SU-DHL-6 (cell line): ENCODE measurements around the gene USO1.

Experiments
- H2AFZ ChIP-seq: fragments of 200-600 bp; sonication (generic); 2 replicates; pipeline ENCODE4 v1.6.1; 2014; ENCODE audit warnings: low read depth, mild to moderate bottlenecking, moderate library complexity, mixed read lengths, antibody characterized with exemption, low read length; ENCODE audit not compliant: severe bottlenecking
- H3F3A ChIP-seq: fragments of 200-600 bp; shearing (Covaris generic); 2 replicates; pipeline ENCODE4 v1.6.0; 2016; ENCODE audit warnings: antibody characterized with exemption, mild to moderate bottlenecking; ENCODE audit not compliant: insufficient read depth
- H3K27ac ChIP-seq: fragments of 200-600 bp; sonication (generic); 2 replicates; pipeline ENCODE4 v1.5.1; 2016; ENCODE audit warnings: low read depth, mild to moderate bottlenecking, low read length, moderate library complexity, mixed read lengths
- H3K27me3 ChIP-seq: fragments of 200-600 bp; sonication (generic), shearing (Covaris generic); 2 replicates; pipeline ENCODE4 v1.6.0; 2014; ENCODE audit warnings: mild to moderate bottlenecking, low read length
- H3K36me3 ChIP-seq: fragments of 200-600 bp; sonication (generic); 2 replicates; pipeline ENCODE4 v1.6.1; 2014; ENCODE audit warnings: mild to moderate bottlenecking, low read length, mixed read lengths
- H3K4me2 ChIP-seq: fragments of 300-600, 200-600 bp; shearing (Covaris generic), sonication (generic); 2 replicates; pipeline ENCODE4 v1.6.0; 2014; ENCODE audit warnings: low read length, low read depth, mild to moderate bottlenecking; ENCODE audit not compliant: poor library complexity, severe bottlenecking
- H3K4me3 ChIP-seq: fragments of 200-600 bp; sonication (generic); 2 replicates; pipeline ENCODE4 v1.5.1; 2014; ENCODE audit warnings: antibody characterized with exemption, low read length, mild to moderate bottlenecking, mixed read lengths; ENCODE audit not compliant: insufficient read depth, poor library complexity, severe bottlenecking
- H3K79me2 ChIP-seq: fragments of 200-600 bp; sonication (generic); 2 replicates; pipeline ENCODE4 v1.6.1; 2014; ENCODE audit warnings: mild to moderate bottlenecking, low read length, moderate library complexity; ENCODE audit not compliant: insufficient read depth
- H3K9ac ChIP-seq: fragments of 200-600 bp; sonication (generic); 2 replicates; pipeline ENCODE4 v1.7.0; 2014; ENCODE audit warnings: mild to moderate bottlenecking, low read length
- H3K9me2 ChIP-seq: fragments of 200-600 bp; sonication (generic); replicated peaks from 2 replicates; pipeline ENCODE4 v1.6.1; 2014; ENCODE audit warnings: low read length; ENCODE audit not compliant: insufficient read depth
- H3K9me3 ChIP-seq: fragments of 200-600 bp; sonication (generic); 2 replicates; pipeline ENCODE4 v1.6.1; 2014; ENCODE audit warnings: low read length, mixed read lengths; ENCODE audit not compliant: insufficient read depth
- H4K20me1 ChIP-seq: fragments of 200-600 bp; sonication (generic); 2 replicates; pipeline ENCODE4 v1.6.1; 2014; ENCODE audit warnings: low read depth, mild to moderate bottlenecking, antibody characterized with exemption, low read length, moderate library complexity, mixed read lengths
- CTCF ChIP-seq: fragments of 200-600 bp; sonication (generic); IDR thresholded peaks from one replicate; pipeline ENCODE4 v1.5.1; 2017; ENCODE audit warnings: antibody characterized with exemption, mild to moderate bottlenecking, low read length, moderate library complexity; ENCODE audit not compliant: insufficient read depth, poor library complexity, severe bottlenecking
- EZH2phosphoT487 ChIP-seq: fragments of 200-600 bp; sonication (generic), shearing (Covaris generic); conservative IDR thresholded peaks from 2 replicates; pipeline ENCODE4 v1.6.1; 2018; ENCODE audit warnings: mild to moderate bottlenecking, antibody characterized with exemption, low read length, moderate library complexity, mixed read lengths

Gene USO1

GRCh38 chr4:75831856-75832405 is 107.6 kb downstream of the USO1 start:
- H3F3A ChIP-seq, result no peaks in the 10 kb centered on the region
- H4K20me1 ChIP-seq, result no peaks in the 10 kb centered on the region
- H3K27ac ChIP-seq, result no peak overlapping the region
- H3K27me3 ChIP-seq, result no peaks in the 10 kb centered on the region
- no peak overlapping the region for H3K4me3 ChIP-seq
- no peaks in the 10 kb centered on the region for H3K36me3 ChIP-seq
- H3K9me2 ChIP-seq, result no peaks in the 10 kb centered on the region
- no peak overlapping the region for H3K9ac ChIP-seq
- no peak overlapping the region for H3K4me2 ChIP-seq
- no peaks in the 10 kb centered on the region for H3K9me3 ChIP-seq
- H3K79me2 ChIP-seq, result no peaks in the 10 kb centered on the region
- H2AFZ ChIP-seq, result no peak overlapping the region
- TF ChIP-seq EZH2phosphoT487 (no peak), CTCF (no peak)

- Histone ChIP-seq H3K36me3 (no peaks in the 10 kb centered on the region), H3K27me3 (no peaks in the 10 kb centered on the region), H3K79me2 (no peaks in the 10 kb centered on the region), H3K4me3 (no peak overlapping the region), H3F3A (no peaks in the 10 kb centered on the region), H3K27ac (no peak overlapping the region), H3K9ac (no peak overlapping the region), H4K20me1 (no peaks in the 10 kb centered on the region), H3K9me3 (no peaks in the 10 kb centered on the region), H3K4me2 (no peak overlapping the region), H2AFZ (no peak overlapping the region), H3K9me2 (no peaks in the 10 kb centered on the region)
- TF ChIP-seq CTCF (no peak), EZH2phosphoT487 (no peak)
Measured at GRCh38 chr4:75834095-75834771, 109.9 kb downstream of the USO1 start.

DNA sequence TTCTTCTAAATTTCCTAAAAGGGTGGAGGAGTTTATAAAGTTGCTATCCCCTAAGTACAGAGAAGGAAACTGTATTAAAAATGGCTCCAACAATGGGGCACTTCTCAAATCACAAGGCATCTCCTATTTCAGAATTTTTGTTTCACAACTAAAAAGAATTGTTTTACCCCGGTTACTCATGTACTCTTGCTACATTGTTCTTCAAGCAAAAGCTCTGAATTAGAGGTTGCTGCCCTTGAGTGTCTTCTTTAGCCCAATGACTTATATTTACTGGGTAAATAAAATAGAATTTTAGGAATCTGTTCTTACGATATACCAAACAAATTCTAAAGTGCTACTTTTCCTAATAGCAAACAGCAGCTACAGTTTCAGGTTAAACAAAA is 110.4 kb downstream of the USO1 start:
- no peak overlapping the region for H3K4me2 ChIP-seq
- H4K20me1 ChIP-seq, result no peaks in the 10 kb centered on the region
- H3K4me3 ChIP-seq, result no peak overlapping the region
- no peaks in the 10 kb centered on the region for H3K36me3 ChIP-seq
- H3K9ac ChIP-seq, result no peak overlapping the region
- H2AFZ ChIP-seq, result no peak overlapping the region
- no peaks in the 10 kb centered on the region for H3K9me2 ChIP-seq
- no peaks in the 10 kb centered on the region for H3F3A ChIP-seq
- no peaks in the 10 kb centered on the region for H3K79me2 ChIP-seq
- no peaks in the 10 kb centered on the region for H3K9me3 ChIP-seq
- no peaks in the 10 kb centered on the region for H3K27me3 ChIP-seq
- H3K27ac ChIP-seq, result no peak overlapping the region
- TF ChIP-seq EZH2phosphoT487 (no peak), CTCF (no peak)
